Uterus (tissue), 2 donors: ENCODE data around the gene ARMC10.

Source experiments
- CTCF ChIP-seq, 4 experiments: fragments of 200-600 bp in 2 of 4; fragments of 450-650 bp in 2 of 4; sonication (generic) in 2 of 4; IDR thresholded peaks; one replicate each; pipeline ENCODE4 v1.5.1; 2016 to 2019; ENCODE audit warnings: antibody characterized with exemption in 4 of 4, mild to moderate bottlenecking in 2 of 4, moderate library complexity in 1 of 4
- POLR2A ChIP-seq, 2 donors: fragments of 450-650 bp; IDR thresholded peaks; one replicate each; pipeline ENCODE4 v1.6.1; 2016; ENCODE audit warnings: antibody characterized with exemption in 2 of 2, mild to moderate bottlenecking in 1 of 2, moderate library complexity in 1 of 2

DNA sequence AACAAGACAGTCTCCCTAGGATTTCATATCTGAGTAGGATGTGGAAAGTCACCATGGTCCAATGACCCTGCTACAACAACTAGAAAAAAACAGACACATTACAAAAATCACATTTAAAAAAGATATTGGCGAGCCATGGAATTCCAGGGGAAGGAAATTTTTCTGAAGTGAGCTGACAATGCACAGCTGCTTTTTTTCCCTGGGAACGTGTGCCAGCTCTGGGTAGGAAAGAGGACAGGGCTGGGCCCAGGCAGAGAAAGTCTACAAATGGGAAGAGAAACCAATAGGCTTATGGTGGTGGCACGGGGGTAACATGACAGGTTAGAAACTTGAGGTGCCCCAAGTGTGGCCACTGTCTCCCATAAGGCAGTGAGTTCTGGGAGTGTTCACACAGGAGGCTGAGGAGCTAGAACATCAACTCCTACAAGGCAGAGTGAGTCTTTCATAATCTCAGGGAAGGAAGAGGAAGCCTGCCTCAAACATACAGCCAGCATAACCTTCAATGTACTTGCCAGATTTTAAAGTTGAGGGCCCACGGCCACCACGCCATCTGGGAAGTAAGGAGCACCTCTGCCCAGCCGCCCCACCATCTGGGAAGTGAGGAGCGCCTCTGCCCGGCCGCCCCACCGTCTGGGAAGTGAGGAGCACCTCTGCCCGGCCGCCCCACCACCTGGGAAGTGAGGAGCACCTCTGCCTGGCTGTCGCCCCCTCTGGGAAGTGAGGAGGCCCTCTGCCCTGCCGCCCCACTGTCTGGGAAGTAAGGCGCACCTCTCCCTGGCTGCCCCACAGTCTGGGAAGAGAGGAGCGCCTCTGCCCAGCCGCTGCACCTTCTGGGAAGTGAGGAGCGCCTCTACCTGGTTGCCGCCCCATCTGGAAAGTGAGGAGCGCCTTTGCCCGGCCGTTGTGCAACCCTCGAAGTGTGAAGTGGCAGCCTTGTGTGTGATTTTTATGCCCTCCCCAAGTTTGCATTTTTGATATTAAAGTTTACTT, 6.2 kb upstream of the ARMC10 start:
- no peak for TF ChIP-seq CTCF (IDR thresholded peaks at IDR 0.05)
- TF ChIP-seq POLR2A (IDR thresholded peaks at IDR 0.05) = no peak
